OCI-LY3 (cell line): ENCODE data around the gene SMURF1.

Experiments used
- H2AFZ ChIP-seq: fragments of 200-600, 300-600 bp; shearing (Covaris generic); 2 replicates; pipeline ENCODE4 v1.6.0; 2014; ENCODE audit warnings: antibody characterized with exemption, low read depth, low read length
- H3K27ac ChIP-seq: fragments of 200-600, 300-600 bp; sonication (generic); 2 replicates; pipeline ENCODE4 v1.5.1; 2014; ENCODE audit warnings: mild to moderate bottlenecking, low read length, moderate library complexity, mixed read lengths
- H3K27me3 ChIP-seq: fragments of 200-600, 300-600 bp; sonication (generic); 2 replicates; pipeline ENCODE4 v1.6.1; 2014; ENCODE audit warnings: low read depth, low read length, mixed read lengths
- H3K36me3 ChIP-seq: fragments of 200-600, 300-600 bp; sonication (generic); replicated peaks from 2 replicates; pipeline ENCODE3; 2014; ENCODE audit warnings: low read depth, low read length, mixed read lengths
- H3K4me1 ChIP-seq: fragments of 300-600, 200-600 bp; sonication (generic); 2 replicates; pipeline ENCODE4 v1.6.1; 2014; ENCODE audit warnings: low read length, mixed read lengths
- H3K4me2 ChIP-seq: fragments of 200-600, 300-600 bp; sonication (generic); 2 replicates; pipeline ENCODE4 v1.6.1; 2014; ENCODE audit warnings: low read length, mixed read lengths
- H3K4me3 ChIP-seq: fragments of 300-600, 200-600 bp; sonication (generic); 2 replicates; pipeline ENCODE4 v1.5.1; 2014; ENCODE audit warnings: antibody characterized with exemption, mild to moderate bottlenecking, low read length, moderate library complexity
- H3K79me2 ChIP-seq: fragments of 300-600, 200-600 bp; shearing (Covaris generic); 2 replicates; pipeline ENCODE4 v1.6.1; 2014; ENCODE audit warnings: mild to moderate bottlenecking, low read length, mixed read lengths
- H3K9ac ChIP-seq: fragments of 300-600, 200-600 bp; shearing (Covaris generic); 2 replicates; pipeline ENCODE4 v1.6.0; 2014; ENCODE audit warnings: mild to moderate bottlenecking, low read length, moderate library complexity
- H3K9me3 ChIP-seq: fragments of 200-600, 300-600 bp; shearing (Covaris generic); 2 replicates; pipeline ENCODE4 v1.6.1; 2014; ENCODE audit warnings: low read length, mixed read lengths; ENCODE audit not compliant: insufficient read depth
- H4K20me1 ChIP-seq: fragments of 200-600, 300-600 bp; sonication (generic); 2 replicates; pipeline ENCODE4 v1.6.1; 2016; ENCODE audit warnings: low read length, mixed read lengths; ENCODE audit not compliant: insufficient read depth
- CTCF ChIP-seq: fragments of 200-600, 300-600 bp; sonication (generic); IDR thresholded peaks from 2 replicates; pipeline ENCODE4 v1.5.1; 2014; ENCODE audit warnings: antibody characterized with exemption, low read length, low read depth
- EZH2phosphoT487 ChIP-seq: fragments of 200-600 bp; shearing (Covaris generic); IDR thresholded peaks from 2 replicates; pipeline ENCODE4 v1.6.1; 2018; ENCODE audit warnings: antibody characterized with exemption, mixed run types, low read depth

The SMURF1 gene

GRCh38 chr7:98985945-98986344 lies 158.0 kb downstream of the SMURF1 start:
- H4K20me1 ChIP-seq: no peaks in the 10 kb centered on the region
- H2AFZ ChIP-seq: no peak overlapping the region
- H3K27me3 ChIP-seq: no peaks in the 10 kb centered on the region
- no peaks in the 10 kb centered on the region; the same call in 1 of the 2 replicates for H3K9me3 ChIP-seq
- no peak overlapping the region for H3K27ac ChIP-seq
- no peaks in the 10 kb centered on the region for H3K4me1 ChIP-seq
- no peak overlapping the region for H3K4me3 ChIP-seq
- no peak overlapping the region for H3K4me2 ChIP-seq
- peaks cover 80% of the 10 kb centered on the region for H3K36me3 ChIP-seq
- no peak overlapping the region for H3K9ac ChIP-seq
- no peaks in the 10 kb centered on the region for H3K79me2 ChIP-seq
- TF ChIP-seq CTCF (no peak), EZH2phosphoT487 (no peak)

GRCh38 chr7:98985406-98985805 lies 158.5 kb downstream of the SMURF1 start:
- Histone ChIP-seq H3K27me3 (no peaks in the 10 kb centered on the region), H3K27ac (no peak overlapping the region), H3K4me2 (no peak overlapping the region), H2AFZ (no peak overlapping the region), H3K4me3 (no peak overlapping the region), H3K9ac (no peak overlapping the region), H3K79me2 (no peaks in the 10 kb centered on the region), H3K9me3 (no peaks in the 10 kb centered on the region; the same call in 1 of the 2 replicates), H3K36me3 (peaks cover 77% of the 10 kb centered on the region), H4K20me1 (no peaks in the 10 kb centered on the region), H3K4me1 (no peaks in the 10 kb centered on the region)
- TF ChIP-seq CTCF (no peak), EZH2phosphoT487 (no peak)

GRCh38 chr7:98984126-98984525 lies 159.8 kb downstream of the SMURF1 start:
- no peak overlapping the region for H2AFZ ChIP-seq
- no peak overlapping the region for H3K27ac ChIP-seq
- no peak overlapping the region for H3K4me3 ChIP-seq
- H3K4me1 ChIP-seq: no peaks in the 10 kb centered on the region
- H3K9ac ChIP-seq: no peak overlapping the region
- H3K27me3 ChIP-seq: no peaks in the 10 kb centered on the region
- no peaks in the 10 kb centered on the region for H4K20me1 ChIP-seq
- no peak overlapping the region for H3K4me2 ChIP-seq
- peaks cover 77% of the 10 kb centered on the region for H3K36me3 ChIP-seq
- TF ChIP-seq CTCF: no peak
- no peak for TF ChIP-seq EZH2phosphoT487
- no peaks in the 10 kb centered on the region for H3K79me2 ChIP-seq
- no peaks in the 10 kb centered on the region; the same call in 1 of the 2 replicates for H3K9me3 ChIP-seq

- no peaks in the 10 kb centered on the region for H3K79me2 ChIP-seq
- H3K36me3 ChIP-seq: peaks cover 76% of the 10 kb centered on the region
- H3K4me1 ChIP-seq: no peaks in the 10 kb centered on the region
- H3K4me3 ChIP-seq: no peak overlapping the region
- no peaks in the 10 kb centered on the region for H4K20me1 ChIP-seq
- H2AFZ ChIP-seq: no peak overlapping the region
- H3K9ac ChIP-seq: no peak overlapping the region
- H3K27me3 ChIP-seq: no peaks in the 10 kb centered on the region
- no peaks in the 10 kb centered on the region; the same call in 1 of the 2 replicates for H3K9me3 ChIP-seq
- TF ChIP-seq CTCF (no peak), EZH2phosphoT487 (no peak)
- no peak overlapping the region for H3K4me2 ChIP-seq
- no peak overlapping the region for H3K27ac ChIP-seq
These were observed 161.2 kb downstream of the SMURF1 start for GRCh38 chr7:98982686-98983085.
